Activated naive CD8-positive, alpha-beta T cell treated with anti-CD3 and anti-CD28 coated beads, Interleukin-2, amount 50 U/mL, for 16 hours (primary cell): ENCODE results near the gene CCDC172.

Source experiments
- DNase-seq: peaks from one replicate; pipeline ENCODE4 v3.0.0-alpha.2; 2020; ENCODE audit warnings: low read depth, low spot score

The CCDC172 gene

GRCh38 chr10:116324227-116324950 is at the start of gene CCDC172:
TSS of gene CCDC172 (plus strand) at chr10:116324448. CDS start at chr10:116325012, 564 bp downstream.
- no peak for DNase-seq

- no peak for DNase-seq
These were observed 47.3 kb upstream of the CCDC172 start for GRCh38 chr10:116276981-116277380.

GRCh38 chr10:116278846-116279245 is 45.4 kb upstream of the CCDC172 start:
- DNase-seq = no peak

- no peak for DNase-seq
These were observed 42.5 kb upstream of the CCDC172 start for GRCh38 chr10:116281775-116282174.

GRCh38 chr10:116286626-116287200 is 37.5 kb upstream of the CCDC172 start:
- DNase-seq = no peak

GRCh38 chr10:116287906-116288501 is 36.2 kb upstream of the CCDC172 start:
- no peak for DNase-seq

- DNase-seq = no peak
These were observed 34.6 kb upstream of the CCDC172 start for GRCh38 chr10:116289652-116290051.

- DNase-seq = no peak
These were observed 31.8 kb upstream of the CCDC172 start for GRCh38 chr10:116292493-116292892.

- no peak for DNase-seq
These were observed 27.9 kb upstream of the CCDC172 start for GRCh38 chr10:116296291-116296721.

GRCh38 chr10:116298586-116298985 is 25.7 kb upstream of the CCDC172 start:
- no peak for DNase-seq

- no peak for DNase-seq
These were observed 23.7 kb upstream of the CCDC172 start for GRCh38 chr10:116300542-116300941.

GRCh38 chr10:116304923-116305322 is 19.3 kb upstream of the CCDC172 start:
- no peak for DNase-seq

GRCh38 chr10:116306847-116307246 is 17.4 kb upstream of the CCDC172 start:
- no peak for DNase-seq

- no peak for DNase-seq
These were observed 16.8 kb upstream of the CCDC172 start for GRCh38 chr10:116307455-116307854.

GRCh38 chr10:116311016-116311415 is 13.2 kb upstream of the CCDC172 start:
- DNase-seq = no peak

- DNase-seq = no peak
These were observed 12.3 kb upstream of the CCDC172 start for GRCh38 chr10:116311706-116312490.

GRCh38 chr10:116312548-116312947 is 11.7 kb upstream of the CCDC172 start:
- no peak for DNase-seq

GRCh38 chr10:116316503-116316902 is 7.7 kb upstream of the CCDC172 start:
- DNase-seq = no peak

- no peak for DNase-seq
These were observed 845 bp downstream of the CCDC172 start for GRCh38 chr10:116324951-116325635.

- DNase-seq = no peak
These were observed 1.7 kb downstream of the CCDC172 start for GRCh38 chr10:116325987-116326386.

GRCh38 chr10:116329153-116329552 is 4.9 kb downstream of the CCDC172 start:
- no peak for DNase-seq

- no peak for DNase-seq
These were observed 7.6 kb downstream of the CCDC172 start for GRCh38 chr10:116331815-116332214.
